ENCODE measurements around the gene SERTM2.
"Not testable (repeated sequence)": the region's sequence is repeated elsewhere in the genome, so short reads cannot be mapped to it uniquely, and the experiment has no call there.

Gene SERTM2

DNA sequence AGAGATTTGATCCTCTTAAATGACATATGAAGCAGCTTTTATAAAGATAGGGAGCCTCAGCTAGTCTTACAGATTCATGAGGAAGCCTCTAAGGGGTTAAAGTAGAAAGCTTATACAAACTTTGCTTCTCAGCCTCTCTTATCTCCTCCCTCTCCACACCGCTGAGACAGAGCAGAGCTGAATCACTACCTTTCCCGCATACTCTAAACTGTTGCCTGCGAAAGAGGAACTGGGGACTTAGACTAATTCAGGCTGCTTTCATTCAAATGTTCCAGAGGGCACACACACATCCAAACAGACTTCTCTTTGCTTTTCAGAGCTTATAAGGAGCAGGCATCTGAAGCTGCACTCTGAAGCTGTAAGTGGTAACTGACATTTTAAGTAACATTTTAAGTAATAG is at the start of gene SERTM2:
TSS of gene SERTM2 (plus strand) at position 169 of the 400 bp plus-strand sequence. CDS start 7,213 bp downstream, outside the sequence.
- DNase-seq, result no peak

- no peak for DNase-seq
These were observed 45.8 kb upstream of the SERTM2 start for GRCh38 chrX:111465669-111466068.

DNA sequence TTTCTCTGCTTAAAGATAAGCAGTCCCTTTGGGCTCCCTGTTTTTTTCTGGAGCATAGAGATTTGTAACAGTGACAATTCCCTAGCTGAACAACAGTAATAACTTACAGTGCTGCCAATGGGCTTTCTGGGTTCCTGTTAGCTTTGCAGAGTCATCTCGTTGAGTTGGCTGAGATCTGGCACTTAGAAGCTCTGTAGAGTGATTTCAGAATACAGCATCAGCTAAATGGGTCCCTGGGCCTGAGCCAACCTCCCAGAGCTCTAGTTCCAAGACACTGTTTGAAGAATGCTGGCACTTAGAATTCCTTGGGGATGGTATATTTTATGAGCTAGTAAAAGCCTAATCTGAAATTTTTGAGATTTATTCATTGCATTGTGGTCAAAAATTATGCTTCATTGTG is 43.5 kb upstream of the SERTM2 start:
- DNase-seq, result no peak

GRCh38 chrX:111470681-111471403 is 40.6 kb upstream of the SERTM2 start:
- no peak for DNase-seq

DNA sequence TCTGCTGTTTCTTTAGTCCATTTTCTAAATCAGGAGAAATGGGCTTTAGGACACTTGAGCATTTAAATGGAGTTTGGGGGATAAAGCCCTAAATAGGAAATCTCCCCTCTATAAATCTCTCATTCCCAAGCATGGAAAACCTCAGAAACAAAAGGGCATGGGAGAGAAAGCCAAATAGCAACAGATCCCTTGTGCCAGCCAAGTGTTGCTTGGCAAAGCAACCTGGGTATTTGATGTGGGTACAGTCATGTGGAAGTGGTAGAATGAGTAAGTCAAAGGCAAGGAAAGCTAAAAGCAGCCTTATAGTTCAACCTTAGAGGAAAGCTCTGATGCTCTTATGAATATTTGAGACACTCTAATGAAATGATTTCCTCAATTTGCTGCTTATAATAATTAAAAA is 29.5 kb upstream of the SERTM2 start:
- no peak for DNase-seq

DNA sequence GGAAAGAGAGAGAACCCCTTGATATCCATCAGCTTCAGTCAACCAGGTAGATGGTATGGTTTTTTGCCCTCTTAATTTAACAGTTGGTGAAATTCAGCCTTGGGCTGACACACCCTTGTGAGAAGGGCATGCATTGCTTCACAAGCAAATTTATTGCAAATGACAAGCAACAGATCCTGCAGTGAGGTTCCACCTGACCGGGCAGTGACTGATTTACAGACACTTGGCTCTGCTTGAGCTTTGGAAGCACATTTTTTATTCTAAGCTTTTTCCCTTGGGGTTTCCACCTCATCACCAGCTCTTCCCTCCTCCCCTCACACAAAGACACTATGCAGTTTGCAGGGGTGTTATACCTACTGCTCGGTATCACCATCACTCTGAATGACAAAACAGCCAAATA is 28.3 kb upstream of the SERTM2 start:
- no peak for DNase-seq

DNA sequence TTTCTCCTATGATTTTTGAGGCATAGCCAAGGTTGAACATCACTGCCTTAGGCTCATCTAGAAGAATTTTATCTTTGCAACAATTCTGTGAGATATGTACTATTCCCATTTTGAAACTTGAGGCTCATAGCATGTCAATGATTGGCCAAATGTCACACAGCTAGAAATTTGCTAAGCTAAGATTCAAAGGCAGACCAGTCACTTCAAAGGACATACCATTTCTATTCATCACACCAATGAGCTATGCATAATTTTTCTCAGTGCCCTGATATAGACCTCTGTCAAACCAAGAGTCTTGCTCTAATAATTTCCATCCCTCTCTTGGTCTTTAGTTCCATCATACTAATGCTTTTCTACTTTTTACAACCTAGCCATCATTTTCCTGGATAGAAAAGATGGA is 27.6 kb upstream of the SERTM2 start:
- DNase-seq, result no peak

- DNase-seq, result no peak
These were observed 20.8 kb upstream of the SERTM2 start for GRCh38 chrX:111490688-111491087.

DNA sequence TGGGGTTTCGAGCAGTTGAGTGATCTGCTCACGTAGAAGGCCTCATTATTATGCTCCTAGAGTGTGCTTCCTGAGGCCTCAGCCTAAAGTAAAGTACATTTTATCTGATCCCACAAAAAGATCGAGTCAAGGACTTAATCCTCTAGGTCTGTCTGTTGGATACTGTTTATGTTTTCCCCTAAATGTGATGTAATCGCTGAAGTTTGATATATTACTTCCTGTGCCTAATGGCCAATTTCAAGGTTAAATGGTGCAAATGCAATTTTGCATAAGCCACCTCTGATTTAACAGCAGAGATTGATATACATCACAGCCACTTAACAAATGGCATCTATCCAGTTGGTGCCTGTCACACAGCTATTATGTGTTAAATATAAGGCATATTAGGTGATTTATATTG is 19.4 kb upstream of the SERTM2 start:
- DNase-seq, result no peak

DNA sequence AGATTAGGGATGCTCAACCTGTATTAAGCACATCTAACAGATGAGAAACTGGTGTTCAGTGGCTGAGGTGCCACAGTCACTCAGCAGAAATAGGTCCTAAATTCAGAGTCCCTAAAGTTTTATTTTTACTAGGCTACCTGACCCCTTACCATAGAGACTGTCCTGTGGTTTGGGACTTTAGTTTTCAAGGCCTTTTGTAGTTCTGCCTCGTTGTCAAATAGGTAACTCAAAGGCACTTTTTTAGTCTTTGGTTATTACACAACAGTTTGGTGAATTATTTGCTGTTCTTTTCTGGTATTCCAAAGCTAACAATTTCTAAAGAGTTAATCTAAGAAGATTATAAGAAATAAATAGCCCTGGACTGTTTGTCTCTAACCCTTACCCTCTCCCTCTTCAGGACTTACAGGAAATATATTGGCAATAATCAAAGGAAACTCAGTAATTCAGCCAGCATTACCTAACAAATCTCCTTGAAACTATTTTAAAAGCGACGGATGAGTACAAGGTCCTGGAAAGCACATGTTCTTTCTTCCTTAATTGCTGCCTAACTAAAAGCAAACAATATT is 12.8 kb upstream of the SERTM2 start:
- no peak for DNase-seq

- DNase-seq, result no peak
These were observed 7.9 kb upstream of the SERTM2 start for GRCh38 chrX:111503485-111503993.

GRCh38 chrX:111504941-111505340 is 6.5 kb upstream of the SERTM2 start:
- no peak for DNase-seq

DNA sequence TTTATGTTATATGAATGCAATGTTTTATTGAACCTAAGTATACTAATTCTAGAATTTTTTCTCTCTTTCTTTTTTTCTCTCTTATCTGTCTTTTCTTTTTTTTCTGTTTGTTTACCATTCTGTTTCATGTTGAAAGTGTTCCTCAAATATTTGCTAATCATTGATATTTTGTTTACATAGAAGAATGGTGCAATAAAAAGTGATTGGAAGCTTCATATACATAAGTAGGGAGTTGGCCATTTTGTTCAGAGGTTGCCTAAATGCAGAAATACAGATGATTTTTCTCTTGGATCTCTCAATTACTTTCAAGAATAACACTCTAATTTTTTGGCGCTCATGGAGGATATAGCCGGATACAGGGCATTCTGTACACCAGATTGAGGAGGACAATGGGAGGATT is 5.7 kb upstream of the SERTM2 start:
- DNase-seq, result no peak

DNA sequence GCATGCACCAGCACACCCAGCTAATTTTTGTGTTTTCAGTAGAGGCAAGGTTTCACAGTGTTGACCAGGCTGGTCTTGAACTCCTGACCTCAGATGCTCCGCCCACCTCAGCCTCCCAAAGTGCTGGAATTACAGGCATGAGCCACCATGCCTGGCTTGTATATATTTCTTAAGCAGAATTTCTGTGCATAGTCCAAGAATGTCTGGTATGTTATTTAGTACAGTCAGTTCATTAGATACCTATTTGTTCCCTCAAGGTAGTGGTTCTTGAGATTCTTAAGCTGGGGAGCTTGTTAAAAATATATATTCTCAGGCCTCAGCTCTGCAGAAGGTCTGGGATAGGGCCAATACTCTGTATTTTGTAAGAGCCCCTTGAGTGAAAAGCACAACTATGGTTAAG is 4.6 kb upstream of the SERTM2 start:
- DNase-seq, result no peak

DNA sequence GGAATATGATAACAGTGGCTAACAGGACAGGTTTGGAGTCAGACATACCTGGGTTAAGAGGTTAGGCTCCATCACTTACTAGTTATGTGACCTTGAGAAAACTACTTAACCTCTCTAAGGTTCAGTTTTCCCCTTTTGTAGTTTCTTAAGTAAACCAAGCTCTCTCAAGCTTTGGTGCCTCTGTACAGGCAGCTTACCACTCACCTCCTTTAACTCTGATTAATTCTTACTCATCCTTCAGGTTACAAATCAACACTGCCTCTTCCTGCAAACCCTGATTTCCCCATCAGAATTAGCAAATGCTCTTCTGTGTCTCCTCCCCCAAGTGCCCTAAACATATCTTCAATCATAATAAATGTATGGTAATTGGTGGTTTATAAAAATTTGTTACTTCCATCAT is 3.5 kb upstream of the SERTM2 start:
- DNase-seq, result no peak

GRCh38 chrX:111515298-111515697 is 3.9 kb downstream of the SERTM2 start:
- DNase-seq, result no peak

DNA sequence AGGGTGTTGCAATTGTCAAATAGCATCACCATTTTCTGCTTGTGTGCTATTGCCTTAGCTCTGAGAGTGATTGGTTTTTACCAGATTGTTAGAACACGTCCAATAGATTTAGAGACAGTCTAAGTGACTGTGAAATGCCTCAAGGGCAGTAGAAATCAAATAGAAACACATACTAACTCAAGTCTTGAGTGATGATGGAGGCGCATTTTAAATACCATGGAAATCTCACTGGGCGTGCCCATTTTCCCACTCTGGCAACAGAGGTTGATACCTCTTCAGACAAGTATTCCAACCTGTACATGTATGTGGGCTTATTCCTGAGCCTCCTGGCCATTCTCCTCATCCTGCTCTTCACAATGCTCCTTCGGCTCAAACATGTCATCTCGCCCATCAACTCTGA is 7.2 kb downstream of the SERTM2 start:
- no peak for DNase-seq

DNA sequence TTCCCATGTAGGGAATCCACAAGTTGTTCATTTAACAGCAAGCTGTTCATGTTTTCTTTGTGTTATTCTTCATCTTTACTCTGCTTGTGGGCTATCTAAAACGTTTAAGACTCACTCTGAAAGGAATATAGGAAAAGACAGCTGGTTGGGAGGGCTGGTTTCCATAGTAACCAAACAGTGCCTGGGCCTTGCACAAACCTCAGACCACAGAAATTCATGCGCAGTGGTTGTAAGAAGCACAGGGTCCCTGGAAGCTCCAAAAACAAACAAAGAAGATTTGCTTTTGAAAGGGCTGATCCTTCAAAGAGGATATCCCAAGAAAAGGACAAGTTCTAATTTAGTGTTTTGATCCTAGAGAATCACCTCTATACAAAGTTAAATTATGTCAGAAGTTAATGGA is 7.8 kb downstream of the SERTM2 start:
- DNase-seq, result no peak

- no peak for DNase-seq
These were observed 9.1 kb downstream of the SERTM2 start for GRCh38 chrX:111520506-111520905.

DNA sequence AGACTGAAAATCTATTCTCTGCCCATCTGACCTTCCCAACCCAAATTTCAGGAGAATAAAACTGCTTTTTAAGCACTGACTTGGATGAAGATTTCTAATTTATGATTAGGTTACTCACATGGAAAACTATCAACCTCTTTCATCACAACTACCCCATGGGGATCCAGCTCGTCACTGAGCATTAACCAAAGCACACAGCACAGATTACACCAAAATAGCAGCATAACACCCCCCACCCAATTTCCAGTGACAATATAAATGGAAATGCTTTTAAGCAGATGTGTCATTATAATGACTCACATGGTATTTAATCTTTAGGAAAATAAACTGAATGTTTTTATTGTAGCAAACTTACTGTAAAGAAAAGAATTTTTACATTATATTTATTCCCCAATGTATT is 9.7 kb downstream of the SERTM2 start:
- no peak for DNase-seq

GRCh38 chrX:111543212-111543741 is 31.8 kb downstream of the SERTM2 start:
- no peak for DNase-seq

DNA sequence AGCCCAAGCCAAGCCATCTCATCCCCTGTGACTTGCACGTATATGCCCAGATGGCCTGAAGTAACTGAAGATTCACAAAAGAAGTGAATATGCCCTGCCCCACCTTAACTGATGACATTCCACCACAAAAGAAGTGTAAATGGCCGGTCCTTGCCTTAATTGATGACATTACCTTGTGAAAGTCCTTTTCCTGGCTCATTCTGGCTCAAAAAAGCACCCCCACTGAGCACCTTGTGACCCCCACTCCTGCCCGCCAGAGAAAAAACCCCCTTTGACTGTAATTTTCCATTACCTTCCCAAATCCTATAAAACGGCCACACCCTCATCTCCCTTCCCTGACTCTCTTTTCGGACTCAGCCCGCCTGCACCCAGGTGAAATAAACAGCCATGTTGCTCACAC is 37.8 kb downstream of the SERTM2 start:
- DNase-seq, result not testable (repeated sequence)

DNA sequence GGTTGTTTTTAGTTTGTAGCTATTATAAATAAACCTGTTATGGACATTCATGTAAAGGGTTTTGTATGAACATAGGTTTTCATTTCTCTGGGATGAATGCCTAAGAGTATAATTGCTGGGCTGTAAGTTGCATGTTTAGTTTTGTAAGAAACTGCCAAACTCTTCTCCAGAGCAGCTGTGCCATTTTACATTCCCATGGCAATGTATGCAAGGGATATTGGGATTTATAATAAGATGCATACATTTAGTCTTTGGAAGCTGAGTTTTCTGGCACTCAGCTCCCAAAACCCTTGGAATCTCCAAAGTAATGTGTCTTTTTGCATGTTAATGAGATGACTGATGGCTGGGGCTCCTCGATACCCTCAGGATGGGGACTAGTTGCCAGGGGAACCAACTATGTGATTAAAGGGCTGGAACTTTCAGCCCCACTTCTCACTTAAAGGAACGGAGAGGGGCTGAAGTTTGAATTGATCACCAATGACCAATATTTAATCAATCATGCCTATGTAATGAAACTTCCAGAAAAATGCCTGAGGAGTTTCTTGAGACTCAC is 44.0 kb downstream of the SERTM2 start:
- no peak for DNase-seq

DNA sequence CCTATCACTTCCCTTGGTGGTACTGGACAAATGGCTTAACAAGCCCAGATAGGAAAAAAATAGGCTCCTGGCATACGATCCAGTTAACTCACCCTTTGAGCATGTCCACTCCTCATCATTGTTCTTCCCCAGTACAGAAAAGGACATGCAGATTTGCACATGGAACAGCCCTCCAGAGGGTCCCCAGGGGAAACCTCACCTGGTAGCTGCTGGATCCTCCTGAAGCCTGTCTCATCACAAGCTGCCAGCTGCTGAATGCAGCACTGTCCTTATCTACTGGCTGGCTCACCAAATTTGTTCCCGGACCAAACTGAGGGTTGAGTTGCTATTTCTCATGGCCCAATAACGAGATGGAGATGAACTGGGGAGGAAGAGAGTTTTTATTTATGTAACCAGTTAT is 49.4 kb downstream of the SERTM2 start:
- DNase-seq, result no peak
